T-helper 2 cell treated with Interferon-gamma antibody and Interleukin-4, amounts not matched to agents 5 μg/mL and 100 μg/mL, for 36 hours (primary cell): ENCODE results near the gene INO80C.

Experiments
- DNase-seq: peaks from one replicate; pipeline ENCODE4 v3.0.0; 2021; ENCODE audit warnings: low spot score
- H3K27ac Mint-ChIP-seq: one replicate; pipeline ENCODE4 v1.8.0; 2021; ENCODE audit warnings: mild to moderate bottlenecking, mixed read lengths
- H3K27me3 Mint-ChIP-seq: one replicate; pipeline ENCODE4 v1.8.0; 2021; ENCODE audit warnings: low read depth, mixed read lengths
- H3K36me3 Mint-ChIP-seq: one replicate; pipeline ENCODE4 v1.8.0; 2021; ENCODE audit warnings: low read depth, mixed read lengths
- H3K4me1 Mint-ChIP-seq: one replicate; pipeline ENCODE4 v1.8.0; 2021; ENCODE audit warnings: low read depth, mixed read lengths
- H3K4me3 Mint-ChIP-seq: one replicate; pipeline ENCODE4 v1.8.0; 2022; ENCODE audit warnings: mild to moderate bottlenecking, moderate library complexity, mixed read lengths
- H3K9me3 Mint-ChIP-seq: one replicate; pipeline ENCODE4 v1.8.0; 2021; ENCODE audit warnings: mixed read lengths

INO80C gene

DNA sequence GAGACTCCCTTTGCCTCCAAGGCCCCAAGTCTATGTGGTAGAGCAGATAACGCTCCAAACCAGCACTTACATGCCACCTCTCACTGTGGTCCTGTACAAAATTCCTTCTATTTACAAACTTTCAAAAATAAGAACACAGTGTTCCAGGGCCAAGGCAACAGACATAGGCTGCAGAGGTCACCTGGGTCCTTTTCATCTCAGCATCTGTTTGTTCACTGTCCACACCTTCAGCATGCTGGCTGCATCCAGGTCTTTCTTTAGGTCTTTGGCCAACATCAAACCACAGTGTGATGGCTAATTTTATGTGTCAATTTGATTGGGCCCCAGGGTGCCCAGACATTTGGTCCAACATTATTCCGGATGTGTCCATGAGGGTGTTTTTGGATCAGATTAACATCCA lies 20.0 kb upstream of the INO80C start:
- DNase-seq = no peak
- Mint-ChIP-seq H3K36me3 (no peaks in the 10 kb centered on the region), H3K4me1 (no peaks in the 10 kb centered on the region), H3K27ac (no peak overlapping the region), H3K9me3 (no peaks in the 10 kb centered on the region), H3K27me3 (no peaks in the 10 kb centered on the region), H3K4me3 (no peak overlapping the region)

DNA sequence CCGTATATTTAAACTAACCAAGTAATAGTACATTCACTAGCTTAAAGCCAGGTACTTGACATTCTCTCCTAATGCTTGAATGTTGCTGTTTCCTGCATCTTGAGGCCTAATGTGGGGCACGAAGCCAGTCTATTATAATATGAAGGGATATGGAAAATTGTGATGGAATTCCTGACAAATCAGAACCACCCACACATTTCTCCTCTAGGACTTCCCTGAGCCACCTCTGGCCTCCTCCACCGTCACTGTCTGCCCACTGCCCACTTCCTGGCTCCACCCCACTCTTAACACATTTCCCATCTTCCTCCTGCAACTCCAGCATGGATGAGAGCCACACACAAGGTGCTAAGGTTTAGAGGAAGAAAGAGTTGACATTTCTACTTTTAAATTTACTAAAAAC lies 19.0 kb upstream of the INO80C start:
- Mint-ChIP-seq H3K36me3 (no peaks in the 10 kb centered on the region), H3K4me3 (no peak overlapping the region), H3K9me3 (no peaks in the 10 kb centered on the region), H3K27me3 (no peaks in the 10 kb centered on the region), H3K27ac (no peak overlapping the region), H3K4me1 (no peaks in the 10 kb centered on the region)
- no peak for DNase-seq

DNA sequence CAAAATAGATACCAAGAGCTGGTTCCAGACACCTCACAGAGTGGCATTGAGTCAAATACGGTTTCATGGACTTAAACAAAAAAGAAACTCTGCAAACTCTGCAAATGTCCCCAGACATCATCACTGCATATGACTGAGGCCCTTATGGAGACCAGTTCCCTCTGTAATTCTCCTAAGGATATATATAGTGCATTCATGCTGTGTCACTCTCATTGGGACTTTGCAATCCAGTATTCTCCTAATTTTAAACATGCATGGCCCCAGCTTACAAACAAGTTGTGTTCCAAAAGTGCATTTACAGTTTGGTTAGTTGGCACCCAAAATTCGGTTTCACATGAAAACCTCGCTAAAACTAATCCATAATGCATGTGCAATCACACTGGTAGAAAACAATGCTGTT lies 18.6 kb upstream of the INO80C start:
- Mint-ChIP-seq H3K27ac (no peak overlapping the region), H3K9me3 (no peaks in the 10 kb centered on the region), H3K4me3 (no peak overlapping the region), H3K36me3 (no peaks in the 10 kb centered on the region), H3K27me3 (no peaks in the 10 kb centered on the region), H3K4me1 (no peaks in the 10 kb centered on the region)
- no peak for DNase-seq

DNA sequence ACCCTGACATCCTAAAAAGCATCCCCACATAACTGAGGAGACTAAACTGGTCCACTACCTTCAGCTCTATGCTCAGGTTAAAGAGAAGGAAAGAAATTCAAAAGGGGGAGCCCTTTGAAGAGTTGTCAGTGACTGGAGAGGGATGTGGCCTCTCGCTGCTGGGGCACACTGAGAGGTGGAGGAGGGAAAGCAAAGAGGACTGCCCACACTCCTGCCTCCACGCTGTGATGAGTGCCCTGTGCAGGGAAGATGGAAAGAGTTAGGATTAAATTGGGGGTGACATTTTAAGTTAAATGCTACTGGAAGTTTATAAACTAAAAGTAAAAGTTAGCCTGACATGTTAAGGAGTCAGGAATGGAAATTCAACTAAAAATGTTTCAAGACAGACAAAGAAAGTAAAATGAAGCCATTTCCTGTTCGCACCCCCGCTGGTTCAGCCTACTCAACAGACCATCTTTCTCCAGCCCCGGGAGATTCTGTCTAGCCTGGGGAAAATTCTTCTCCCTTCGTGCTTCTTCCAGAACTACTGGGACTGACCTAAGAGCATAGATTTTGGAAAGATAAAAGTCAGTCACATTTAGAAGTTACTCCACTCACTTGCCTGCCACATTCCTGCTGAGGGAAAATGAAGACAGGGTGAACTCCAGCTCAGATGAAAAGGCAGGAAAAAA lies 17.8 kb upstream of the INO80C start:
- no peaks in the 10 kb centered on the region for H3K9me3 Mint-ChIP-seq
- DNase-seq = no peak
- no peak overlapping the region for H3K27ac Mint-ChIP-seq
- no peak overlapping the region for H3K4me3 Mint-ChIP-seq
- no peaks in the 10 kb centered on the region for H3K36me3 Mint-ChIP-seq
- H3K27me3 Mint-ChIP-seq = no peaks in the 10 kb centered on the region
- H3K4me1 Mint-ChIP-seq = no peaks in the 10 kb centered on the region

DNA sequence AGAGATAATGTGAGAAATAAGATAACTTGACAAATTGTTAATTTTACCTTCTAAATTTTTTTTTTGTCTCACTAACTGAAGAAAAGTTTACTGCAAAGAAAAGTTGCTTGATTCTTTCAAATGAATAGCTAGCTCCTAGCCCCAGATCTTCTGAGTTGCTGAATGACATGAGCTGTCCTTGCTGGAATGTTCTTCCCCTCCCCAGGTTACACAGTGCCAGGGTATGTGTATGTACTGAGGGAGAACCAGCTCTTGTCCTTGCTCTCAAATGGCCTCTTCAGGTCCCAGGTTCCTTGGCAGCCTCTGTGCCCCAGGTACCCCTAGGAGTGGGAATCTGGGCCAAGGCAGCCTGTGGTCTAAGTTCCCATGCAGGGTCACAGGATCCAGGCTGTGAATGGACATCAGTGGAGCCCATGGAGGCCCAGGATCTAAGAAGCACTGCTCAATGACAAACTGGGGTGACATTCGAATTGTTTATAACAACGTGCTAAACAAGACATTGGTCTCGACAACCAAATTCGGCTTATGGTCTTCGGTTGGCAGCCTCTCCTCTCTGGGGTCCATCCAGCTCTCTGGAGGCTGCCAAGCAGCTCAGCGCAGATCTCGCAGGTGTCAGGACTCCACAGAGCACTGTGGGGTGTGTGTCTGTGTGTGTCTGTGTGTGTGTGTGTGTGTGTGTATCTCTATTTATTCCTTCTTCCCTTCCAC lies 17.1 kb upstream of the INO80C start:
- no peaks in the 10 kb centered on the region for H3K27me3 Mint-ChIP-seq
- DNase-seq = no peak
- no peaks in the 10 kb centered on the region for H3K36me3 Mint-ChIP-seq
- H3K4me3 Mint-ChIP-seq = no peak overlapping the region
- no peaks in the 10 kb centered on the region for H3K9me3 Mint-ChIP-seq
- H3K4me1 Mint-ChIP-seq = no peaks in the 10 kb centered on the region
- H3K27ac Mint-ChIP-seq = no peak overlapping the region

DNA sequence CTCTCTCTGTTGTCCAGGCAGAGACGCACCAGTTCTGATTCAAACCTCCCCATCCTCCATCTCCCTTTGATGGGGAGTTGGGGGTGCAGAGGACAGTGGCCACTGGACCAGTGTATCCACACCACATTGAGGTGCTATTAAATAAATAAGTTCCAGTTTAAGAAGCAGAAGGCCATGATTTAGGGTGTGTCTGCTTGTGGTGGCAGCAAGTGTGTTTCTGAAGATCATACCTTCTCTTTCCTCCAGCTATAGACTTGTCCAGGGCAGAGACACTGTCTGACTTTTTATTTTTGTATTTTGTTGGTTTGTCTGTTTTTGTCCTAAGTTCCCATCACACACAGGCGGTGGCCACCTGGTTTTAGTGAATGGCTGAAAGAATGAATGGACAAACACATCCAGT lies 16.5 kb upstream of the INO80C start:
- Mint-ChIP-seq H3K4me3 (no peak overlapping the region), H3K27me3 (no peaks in the 10 kb centered on the region), H3K9me3 (no peaks in the 10 kb centered on the region), H3K4me1 (no peaks in the 10 kb centered on the region), H3K27ac (no peak overlapping the region), H3K36me3 (no peaks in the 10 kb centered on the region)
- DNase-seq = no peak

DNA sequence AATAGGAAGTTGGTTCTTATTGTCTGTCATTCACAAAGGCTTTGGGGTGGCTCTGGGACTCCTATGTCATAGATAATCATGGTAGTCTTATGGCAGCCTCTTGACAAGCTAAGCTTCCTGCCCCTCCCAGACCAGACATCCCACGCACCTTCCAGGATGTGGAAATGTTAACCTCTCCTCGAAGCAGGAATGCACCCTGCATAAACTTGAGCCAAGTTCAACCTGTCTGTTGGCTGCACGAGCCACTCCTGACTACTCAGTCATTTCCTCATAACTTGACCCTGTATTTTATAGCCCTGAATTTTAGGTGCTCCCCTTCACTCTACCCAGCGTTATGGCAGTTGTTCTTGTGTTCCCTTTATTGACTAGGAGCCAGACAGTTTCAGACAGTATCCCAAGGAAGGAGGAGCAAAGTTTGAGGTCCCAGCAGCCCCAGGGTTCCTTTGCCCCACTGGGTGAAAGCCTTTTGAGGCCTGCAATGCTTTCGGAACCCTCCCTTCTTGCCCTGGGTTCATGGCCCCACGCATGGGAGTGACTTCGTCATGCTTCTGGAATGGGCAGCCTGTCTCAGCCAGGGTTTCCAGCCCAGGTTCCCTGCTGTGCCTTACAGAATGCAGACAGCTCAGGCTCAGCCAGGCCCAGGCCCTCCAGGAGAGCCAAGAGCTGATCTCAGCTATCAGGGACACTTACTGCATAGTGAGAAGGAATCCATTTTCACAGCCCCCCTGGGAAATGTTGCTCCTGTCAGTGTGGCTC lies 15.6 kb upstream of the INO80C start:
- H3K27me3 Mint-ChIP-seq = no peaks in the 10 kb centered on the region
- no peaks in the 10 kb centered on the region for H3K36me3 Mint-ChIP-seq
- H3K27ac Mint-ChIP-seq = no peak overlapping the region
- no peak overlapping the region for H3K4me3 Mint-ChIP-seq
- H3K9me3 Mint-ChIP-seq = no peaks in the 10 kb centered on the region
- no peak for DNase-seq
- no peaks in the 10 kb centered on the region for H3K4me1 Mint-ChIP-seq

DNA sequence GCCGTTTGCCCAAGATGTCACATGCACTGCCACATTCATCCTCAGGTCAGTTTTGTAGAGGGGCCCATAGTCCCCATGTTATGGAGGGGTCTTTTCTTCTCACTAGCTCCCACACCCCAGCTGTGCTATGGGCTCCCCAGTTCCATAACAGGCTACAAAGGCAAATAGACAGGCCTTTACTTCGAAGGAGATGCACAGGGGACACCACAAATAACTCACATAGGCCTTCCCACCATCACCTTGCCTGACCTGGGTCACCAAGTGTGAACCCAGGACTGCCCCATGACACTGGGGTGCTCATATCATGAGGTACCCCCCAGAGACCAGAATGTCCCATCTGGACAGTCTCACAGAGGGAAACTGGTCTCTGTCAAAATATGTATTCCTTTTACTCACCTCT lies 15.0 kb upstream of the INO80C start:
- H3K4me3 Mint-ChIP-seq = no peak overlapping the region
- no peaks in the 10 kb centered on the region for H3K27me3 Mint-ChIP-seq
- H3K27ac Mint-ChIP-seq = no peak overlapping the region
- H3K4me1 Mint-ChIP-seq = no peaks in the 10 kb centered on the region
- DNase-seq = no peak
- H3K36me3 Mint-ChIP-seq = no peaks in the 10 kb centered on the region
- no peaks in the 10 kb centered on the region for H3K9me3 Mint-ChIP-seq

DNA sequence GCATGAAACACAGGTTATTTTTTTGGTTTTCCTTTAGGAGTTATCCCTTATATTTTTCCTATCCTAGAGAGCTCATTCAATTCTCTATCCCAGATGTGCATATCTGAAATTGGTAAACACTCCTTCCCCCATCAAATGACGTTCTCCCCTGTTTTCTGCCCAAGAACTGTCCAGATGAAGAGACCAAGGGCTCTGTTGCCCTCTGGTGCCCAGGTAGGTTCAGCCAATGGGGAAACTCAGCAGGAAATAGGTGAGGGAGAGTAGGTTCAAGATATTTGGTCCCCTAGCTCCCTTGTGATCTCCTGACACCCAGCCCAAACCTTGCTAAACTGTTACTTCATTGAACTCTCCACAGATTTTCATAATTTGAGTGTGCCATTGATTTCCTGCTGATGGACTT lies 14.1 kb upstream of the INO80C start:
- no peak overlapping the region for H3K4me3 Mint-ChIP-seq

DNA sequence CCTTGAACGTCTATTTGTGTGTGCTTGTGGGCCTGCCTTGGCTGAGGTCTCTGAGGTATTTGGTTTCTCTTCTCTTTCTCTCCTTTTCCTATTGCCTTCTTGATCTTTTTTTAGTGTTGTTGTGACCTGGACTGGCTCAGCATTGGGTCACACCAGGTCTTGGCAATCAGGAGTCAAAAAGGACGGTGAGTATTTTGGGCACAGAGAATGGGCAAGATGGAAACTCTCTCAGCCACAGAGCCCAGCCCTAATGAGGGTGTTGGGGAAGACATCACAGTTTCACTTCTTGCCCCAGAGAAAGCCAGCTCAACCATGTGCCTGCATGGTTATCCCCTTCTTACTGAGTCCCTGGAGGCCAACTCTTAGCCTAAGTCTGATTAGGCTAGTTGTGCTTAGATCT lies 13.7 kb upstream of the INO80C start:
- Mint-ChIP-seq H3K4me3 (no peak overlapping the region), H3K9me3 (no peaks in the 10 kb centered on the region), H3K27me3 (no peaks in the 10 kb centered on the region), H3K36me3 (no peaks in the 10 kb centered on the region), H3K27ac (no peak overlapping the region), H3K4me1 (no peaks in the 10 kb centered on the region)
- no peak for DNase-seq

More for the DNA sequence above, 14.1 kb upstream of the INO80C start:
- H3K9me3 Mint-ChIP-seq = no peaks in the 10 kb centered on the region
- DNase-seq = no peak
- no peak overlapping the region for H3K27ac Mint-ChIP-seq
- no peaks in the 10 kb centered on the region for H3K4me1 Mint-ChIP-seq
- H3K36me3 Mint-ChIP-seq = no peaks in the 10 kb centered on the region
- no peaks in the 10 kb centered on the region for H3K27me3 Mint-ChIP-seq

DNA sequence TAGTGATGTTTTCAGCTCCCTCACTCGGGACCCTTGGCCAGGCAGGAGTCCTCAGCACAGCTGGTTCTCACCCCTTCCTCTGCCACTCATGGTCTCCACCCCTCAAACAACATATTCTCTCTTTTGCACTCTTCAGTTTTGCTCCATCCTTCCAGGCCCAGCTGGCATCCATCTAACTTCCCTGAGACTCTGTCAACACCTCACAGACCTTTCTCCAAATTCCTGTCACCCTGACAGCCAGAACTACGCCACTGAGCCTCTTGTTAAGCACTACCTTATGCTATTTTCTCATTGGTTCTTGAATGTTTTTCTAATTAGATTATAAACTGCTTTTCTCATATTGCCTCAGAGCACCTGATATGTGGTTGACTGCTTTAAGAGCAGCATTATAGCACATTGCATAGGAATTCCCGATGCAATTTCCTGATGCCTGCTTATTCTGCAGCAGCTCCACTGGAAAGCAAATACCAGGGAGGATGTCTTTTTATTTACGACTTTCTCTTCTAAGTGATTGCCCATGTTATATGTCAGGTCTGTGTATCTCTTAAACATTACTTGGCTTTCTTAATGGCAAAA lies 12.4 kb upstream of the INO80C start:
- Mint-ChIP-seq H3K4me1 (no peaks in the 10 kb centered on the region), H3K4me3 (no peak overlapping the region), H3K27me3 (peaks cover 4% of the 10 kb centered on the region), H3K27ac (no peak overlapping the region), H3K36me3 (no peaks in the 10 kb centered on the region), H3K9me3 (no peaks in the 10 kb centered on the region)
- no peak for DNase-seq

DNA sequence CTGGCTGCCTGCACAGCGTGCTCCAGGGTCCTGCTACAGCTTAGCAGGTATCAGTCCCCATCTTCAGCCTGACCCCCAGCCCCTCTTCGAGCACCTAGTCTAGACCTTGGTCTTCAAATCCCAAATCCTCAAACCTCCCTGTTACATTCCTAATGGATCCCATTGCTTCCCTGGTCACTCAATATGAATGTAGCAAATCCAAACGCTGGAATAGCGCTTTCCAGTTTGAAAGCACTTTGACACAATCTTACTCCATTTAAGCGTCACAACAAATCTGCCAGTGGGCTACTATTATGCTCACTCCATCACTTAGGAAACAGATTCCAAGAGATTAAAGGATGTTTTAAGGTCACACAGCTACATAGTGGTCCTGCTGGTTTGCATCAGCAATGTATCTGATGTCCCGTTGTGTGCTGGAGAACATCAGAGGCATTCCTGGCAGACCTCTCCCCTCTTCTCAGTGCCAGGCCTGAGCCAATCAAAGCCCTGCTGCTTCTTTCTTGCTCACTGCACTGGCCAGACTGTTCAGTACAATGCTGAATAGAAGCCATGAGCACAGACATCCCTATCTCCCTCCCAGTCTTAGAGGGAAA lies 11.1 kb upstream of the INO80C start:
- no peak overlapping the region for H3K27ac Mint-ChIP-seq
- no peaks in the 10 kb centered on the region for H3K4me1 Mint-ChIP-seq
- no peak for DNase-seq
- H3K9me3 Mint-ChIP-seq = no peaks in the 10 kb centered on the region
- H3K36me3 Mint-ChIP-seq = no peaks in the 10 kb centered on the region
- H3K4me3 Mint-ChIP-seq = no peak overlapping the region
- peaks cover 4% of the 10 kb centered on the region for H3K27me3 Mint-ChIP-seq

DNA sequence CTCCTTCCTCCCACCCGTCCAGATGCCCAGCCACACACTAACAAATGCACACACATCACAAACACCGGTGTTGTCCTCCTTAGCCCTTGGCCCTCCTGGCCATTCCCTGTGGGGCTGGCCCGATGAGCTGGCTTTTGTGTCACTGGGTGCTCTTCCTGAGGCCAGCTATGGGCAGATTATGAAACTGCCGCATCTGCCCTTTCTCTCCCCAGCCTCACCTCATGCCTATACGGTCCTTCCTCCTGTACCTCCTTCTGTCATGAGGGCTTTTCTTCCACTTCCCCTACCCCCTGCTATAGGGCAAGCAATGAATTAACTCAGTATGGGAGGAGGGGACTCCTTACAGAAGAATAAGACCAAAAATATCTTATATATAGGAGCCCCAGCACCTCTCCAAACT lies 10.3 kb upstream of the INO80C start:
- H3K27me3 Mint-ChIP-seq = peaks cover 4% of the 10 kb centered on the region

DNA sequence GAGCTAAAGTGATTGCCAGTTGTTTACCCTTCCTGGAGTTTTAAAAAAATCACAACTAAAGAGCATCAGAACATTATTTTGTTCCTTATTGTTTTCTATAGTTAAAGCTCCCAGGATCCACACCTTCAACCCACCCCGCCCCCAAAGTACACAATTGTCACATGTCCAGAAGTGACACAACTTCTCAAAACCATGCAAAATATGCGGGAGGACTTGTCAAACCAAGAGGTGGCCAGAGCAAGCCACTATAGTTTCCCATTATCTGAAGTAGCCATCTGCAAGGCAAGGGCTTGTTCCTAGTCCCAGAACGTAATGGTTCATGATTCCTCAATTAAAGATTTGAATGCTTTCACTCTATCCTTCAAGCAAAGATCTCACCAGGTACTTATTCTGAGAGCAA lies 9.9 kb upstream of the INO80C start:
- no peaks in the 10 kb centered on the region for H3K36me3 Mint-ChIP-seq
- DNase-seq = no peak
- H3K4me3 Mint-ChIP-seq = no peak overlapping the region
- H3K27ac Mint-ChIP-seq = no peak overlapping the region
- H3K9me3 Mint-ChIP-seq = no peaks in the 10 kb centered on the region
- H3K27me3 Mint-ChIP-seq = peaks cover 4% of the 10 kb centered on the region
- H3K4me1 Mint-ChIP-seq = no peaks in the 10 kb centered on the region

More for the DNA sequence above, 10.3 kb upstream of the INO80C start:
- Mint-ChIP-seq H3K36me3 (no peaks in the 10 kb centered on the region), H3K9me3 (no peaks in the 10 kb centered on the region), H3K4me3 (no peak overlapping the region), H3K27ac (no peak overlapping the region), H3K4me1 (no peaks in the 10 kb centered on the region)
- DNase-seq = no peak
